ENCODE results near the gene PROX1. TPM values are rescaled to one million over a fixed set of nuclear protein-coding genes. Genes with fewer than 3 reads are reported as not detected.

Gene PROX1
- total and polyA plus RNA-seq, 9 of the 15 experiments (the other 6 are each of a cell fraction or from before 2014, with no cell fraction given) = 0.14 to 0.22 TPM; not detected in 7

GRCh38 chr1:214018386-214019268 is 30.9 kb downstream of the PROX1 start:
- DNase-seq (ENCODE audit: extremely low read depth in 1 of 4, low spot score in 3 of 4) (no peak), FAIRE-seq (no peak), ATAC-seq (no peak)
- peaks cover 9 to 22% of the 10 kb centered on the region in 2 experiments for H3K27me3 ChIP-seq (ENCODE audit: control insufficient read depth in 2 of 2, insufficient read depth in 2 of 2, low read length in 2 of 2)
- no peaks in the 10 kb centered on the region for H3K36me3 ChIP-seq (ENCODE audit: control insufficient read depth, insufficient read depth, low read length)
- no peaks in the 10 kb centered on the region for H4K20me1 ChIP-seq (replicated peaks; ENCODE audit: control insufficient read depth, insufficient read depth, low read length)
- no peak overlapping the region for H3K4me2 ChIP-seq (ENCODE audit: insufficient read depth, low read length)
- H3K27ac ChIP-seq (ENCODE audit: extremely low read depth, low read depth, low read length) = no peak overlapping the region
- in situ Hi-C loops (cut with MboI) (no loop called here), intact Hi-C loops (cut with micrococcal nuclease) (no loop called here)
- TF ChIP-seq HNRNPUL1 (IDR thresholded peaks at IDR 0.05; ENCODE audit: low read length) = no peak
- no peak for TF ChIP-seq TARDBP (IDR thresholded peaks at IDR 0.05)
- TF ChIP-seq HCFC1 (IDR thresholded peaks at IDR 0.05; ENCODE audit: low read depth, low read length) = no peak
- no peak for TF ChIP-seq FOXO4 (CRISPR knock-in tag; IDR thresholded peaks at IDR 0.05)
- TF ChIP-seq ZNF717 (CRISPR knock-in tag; IDR thresholded peaks at IDR 0.05) = no peak
- no peak for TF ChIP-seq SREBF2 (CRISPR knock-in tag; IDR thresholded peaks at IDR 0.05)
- TF ChIP-seq SMAD1 (IDR thresholded peaks at IDR 0.05; ENCODE audit: low read depth, low read length, partially characterized antibody) = no peak
- no peak for TF ChIP-seq POU5F1 (IDR thresholded peaks at IDR 0.05; ENCODE audit: borderline replicate concordance, low read depth, low read length, partially characterized antibody)
- no TSS peak for BruUV-seq (replicated peaks)
- under 1% methylated on average over 8 of the region's 8 CpGs for WGBS (ENCODE audit: insufficient coverage, low coverage, missing lambda C conversion rate)
- H3K79me2 ChIP-seq (ENCODE audit: control insufficient read depth, insufficient read depth, low read length) = no peaks in the 10 kb centered on the region
- CTCF ChIA-PET (ENCODE audit: low intra/inter-chr PET ratio) = no interaction called here
- H3K9ac ChIP-seq (ENCODE audit: insufficient read depth in 1 of 2, low read depth in 2 of 2, low read length in 2 of 2) = no peak overlapping the region
- H2AFZ ChIP-seq (ENCODE audit: low read depth, low read length) = no peak overlapping the region
- H3K9me1 ChIP-seq (ENCODE audit: control insufficient read depth, insufficient read depth, low read length) = no peaks in the 10 kb centered on the region
- H3K9me3 ChIP-seq (replicated peaks; ENCODE audit: control insufficient read depth, insufficient read depth, low read depth, low read length) = no peaks in the 10 kb centered on the region
- no peak overlapping the region for H3K4me3 ChIP-seq
- H3K4me1 ChIP-seq (replicated peaks in 1 of 2; ENCODE audit: control insufficient read depth in 2 of 2, insufficient read depth in 2 of 2, low read length in 2 of 2) = no peaks in the 10 kb centered on the region
- POLR2A ChIA-PET = no interaction called here

Measured in K562 (cell line).